PC-9 (cell line): ENCODE measurements around the gene HSD3B2.
"Not testable (repeated sequence)": the region's sequence is repeated elsewhere in the genome, so short reads cannot be mapped to it uniquely, and the experiment has no call there.

Experiments used
- EZH2 ChIP-seq: fragments of 200-600 bp; sonication (generic); IDR thresholded peaks from 2 replicates; pipeline ENCODE4 v1.8.0; 2017; ENCODE audit warnings: antibody characterized with exemption, low read depth
- TF ChIP-seq, protein P1 (sequence below): fragments of 200-600 bp; sonication (generic); conservative IDR thresholded peaks from 2 replicates; pipeline ENCODE4 v1.6.1; 2017; ENCODE audit warnings: mixed run types, antibody characterized with exemption, mild to moderate bottlenecking, moderate library complexity

DNA sequence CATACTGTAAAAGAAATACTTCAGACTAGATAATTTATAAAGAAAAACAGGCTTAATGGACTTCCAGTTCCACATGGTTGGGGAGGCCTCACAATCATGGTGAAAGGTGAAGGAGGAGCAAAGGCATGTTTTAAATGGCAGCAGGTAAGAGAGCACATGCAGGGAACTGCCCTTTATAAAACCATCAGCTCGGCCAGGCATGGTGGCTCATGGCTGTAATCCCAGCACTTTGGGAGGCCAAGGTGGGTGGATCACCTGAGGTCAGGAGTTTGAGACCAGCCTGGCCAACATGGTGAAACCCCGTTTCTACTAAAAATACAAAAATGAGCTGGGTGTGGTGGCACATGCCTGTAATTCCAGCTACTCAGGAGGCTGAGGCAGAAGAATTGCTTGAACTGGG, 37.4 kb upstream of the HSD3B2 start:
- TF ChIP-seq, protein P1, sequence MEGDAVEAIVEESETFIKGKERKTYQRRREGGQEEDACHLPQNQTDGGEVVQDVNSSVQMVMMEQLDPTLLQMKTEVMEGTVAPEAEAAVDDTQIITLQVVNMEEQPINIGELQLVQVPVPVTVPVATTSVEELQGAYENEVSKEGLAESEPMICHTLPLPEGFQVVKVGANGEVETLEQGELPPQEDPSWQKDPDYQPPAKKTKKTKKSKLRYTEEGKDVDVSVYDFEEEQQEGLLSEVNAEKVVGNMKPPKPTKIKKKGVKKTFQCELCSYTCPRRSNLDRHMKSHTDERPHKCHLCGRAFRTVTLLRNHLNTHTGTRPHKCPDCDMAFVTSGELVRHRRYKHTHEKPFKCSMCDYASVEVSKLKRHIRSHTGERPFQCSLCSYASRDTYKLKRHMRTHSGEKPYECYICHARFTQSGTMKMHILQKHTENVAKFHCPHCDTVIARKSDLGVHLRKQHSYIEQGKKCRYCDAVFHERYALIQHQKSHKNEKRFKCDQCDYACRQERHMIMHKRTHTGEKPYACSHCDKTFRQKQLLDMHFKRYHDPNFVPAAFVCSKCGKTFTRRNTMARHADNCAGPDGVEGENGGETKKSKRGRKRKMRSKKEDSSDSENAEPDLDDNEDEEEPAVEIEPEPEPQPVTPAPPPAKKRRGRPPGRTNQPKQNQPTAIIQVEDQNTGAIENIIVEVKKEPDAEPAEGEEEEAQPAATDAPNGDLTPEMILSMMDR: not testable (repeated sequence)
- TF ChIP-seq EZH2: not testable (repeated sequence)
